GM21526 (cell line): ENCODE measurements around the gene CHRNA5.

Experiments used
- ATAC-seq: cut with Tn5 transposase; IDR thresholded peaks from one replicate; pipeline ENCODE4 v1.9.1; 2021; ENCODE audit warnings: moderate library complexity; ENCODE audit not compliant: unreplicated experiment, low FRiP score

Gene CHRNA5

DNA sequence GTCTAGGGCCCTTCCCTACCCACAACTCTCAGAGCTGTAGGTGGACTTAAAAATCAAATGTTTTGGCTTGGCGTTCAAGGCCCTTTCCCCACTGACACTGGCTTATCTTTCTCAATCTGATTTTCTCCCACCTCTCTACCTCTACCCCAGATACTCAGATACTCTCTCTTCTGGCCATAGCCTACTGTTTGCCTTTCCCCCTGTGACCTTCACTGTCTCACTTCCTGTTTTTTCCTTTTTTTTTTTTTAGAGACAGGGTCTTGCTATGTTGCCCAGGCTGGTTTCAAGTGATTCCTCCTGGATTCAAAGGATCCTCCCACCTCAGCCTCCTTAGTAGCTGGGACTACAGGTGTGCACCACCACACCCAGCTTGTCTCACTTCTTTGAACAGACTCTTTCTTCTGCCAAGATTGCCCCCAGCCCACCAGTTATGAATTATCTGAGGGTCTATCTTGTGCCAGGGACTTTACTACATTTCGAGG, 71.1 kb downstream of the CHRNA5 start:
- ATAC-seq: no peak

DNA sequence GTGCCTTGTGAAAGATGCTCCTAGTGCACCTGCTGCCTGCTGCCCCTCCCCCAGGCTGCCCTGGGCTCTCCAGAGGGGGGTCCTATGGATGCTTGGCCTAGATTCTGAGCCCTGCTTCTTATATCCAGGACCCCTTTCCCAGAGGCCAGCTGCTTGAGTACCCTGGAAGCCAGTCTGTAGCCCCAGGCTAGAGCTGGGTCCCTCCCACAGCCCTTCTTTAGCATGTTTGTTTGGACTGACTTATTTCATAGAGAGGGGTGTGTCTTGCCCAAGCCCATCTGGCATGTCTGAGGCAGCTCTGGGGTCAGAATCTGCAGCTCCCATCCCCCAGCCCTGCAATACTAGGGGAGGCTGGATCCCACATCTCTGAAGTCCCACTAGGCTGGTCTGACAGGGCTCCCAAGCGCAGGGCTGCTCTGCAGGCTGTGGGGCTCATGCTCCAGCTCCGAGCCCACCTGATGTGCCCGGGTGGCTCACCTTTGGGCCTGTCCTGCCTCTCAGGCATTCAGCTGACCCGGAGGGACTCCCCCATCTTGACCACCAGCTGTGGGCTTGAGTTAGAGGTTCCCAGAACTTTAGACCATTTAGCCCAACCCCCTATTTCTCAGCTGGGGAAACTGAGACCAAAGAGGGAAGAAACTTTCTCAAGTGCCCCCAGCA, 72.6 kb downstream of the CHRNA5 start:
- ATAC-seq: no peak

DNA sequence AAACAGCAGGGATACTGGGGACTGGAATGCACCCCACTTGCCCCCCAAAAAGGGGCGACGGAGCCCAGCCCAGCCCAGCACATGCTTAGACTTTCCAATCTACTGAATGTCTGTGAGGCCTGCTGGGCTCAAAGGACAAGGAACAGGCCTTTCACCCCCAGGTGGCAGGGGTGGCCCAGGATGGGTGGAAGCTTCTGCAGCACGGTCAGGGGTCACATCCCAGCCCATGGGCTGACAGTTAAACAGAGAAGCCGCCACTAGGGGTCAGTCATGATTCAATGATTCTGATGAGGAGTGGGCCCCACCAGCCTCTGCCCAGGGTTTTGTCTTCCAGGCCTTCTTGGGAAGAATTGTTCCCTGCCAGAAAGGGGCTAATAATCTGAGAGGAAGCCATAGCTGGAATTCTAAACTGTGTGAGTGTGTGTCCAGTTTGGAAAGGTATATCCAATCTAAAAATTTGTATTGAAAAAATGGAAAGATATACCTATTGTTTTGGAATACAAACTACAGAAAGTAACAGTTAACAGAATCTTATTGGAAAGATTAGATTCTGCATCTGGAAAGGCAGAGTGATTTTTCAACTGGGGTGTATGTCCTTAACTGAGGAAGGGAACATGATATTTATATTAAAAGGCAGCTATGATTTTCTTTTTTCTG, 73.5 kb downstream of the CHRNA5 start:
- no peak for ATAC-seq

DNA sequence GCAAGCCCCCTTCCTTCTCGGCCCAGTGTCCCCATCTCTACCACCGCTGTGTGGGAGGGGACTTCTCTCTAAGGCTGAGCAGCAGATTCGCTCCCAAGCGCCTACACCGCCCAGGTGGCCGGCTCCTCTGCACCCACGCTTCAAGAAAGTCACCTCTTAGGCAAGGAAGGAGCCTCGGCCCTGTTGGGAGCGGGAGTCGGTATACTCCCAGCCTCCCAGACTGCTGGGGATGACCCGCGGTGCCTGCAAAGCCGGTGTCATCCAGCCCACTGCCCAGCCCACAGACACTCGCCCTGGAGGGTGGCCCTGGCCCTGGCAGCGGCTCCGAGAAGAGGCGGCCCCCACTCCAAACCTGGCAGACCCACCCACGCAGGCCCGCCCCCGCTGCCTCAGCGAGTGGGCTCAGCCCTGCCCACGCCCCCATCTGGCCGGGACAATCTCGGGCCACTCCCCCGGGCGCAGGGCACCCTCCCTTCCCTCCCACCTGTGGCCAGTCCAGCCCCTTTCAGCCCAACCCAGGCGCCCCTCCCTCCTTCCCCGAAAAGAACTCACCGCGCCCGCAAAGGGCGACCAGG, 75.3 kb downstream of the CHRNA5 start:
- ATAC-seq: no peak

DNA sequence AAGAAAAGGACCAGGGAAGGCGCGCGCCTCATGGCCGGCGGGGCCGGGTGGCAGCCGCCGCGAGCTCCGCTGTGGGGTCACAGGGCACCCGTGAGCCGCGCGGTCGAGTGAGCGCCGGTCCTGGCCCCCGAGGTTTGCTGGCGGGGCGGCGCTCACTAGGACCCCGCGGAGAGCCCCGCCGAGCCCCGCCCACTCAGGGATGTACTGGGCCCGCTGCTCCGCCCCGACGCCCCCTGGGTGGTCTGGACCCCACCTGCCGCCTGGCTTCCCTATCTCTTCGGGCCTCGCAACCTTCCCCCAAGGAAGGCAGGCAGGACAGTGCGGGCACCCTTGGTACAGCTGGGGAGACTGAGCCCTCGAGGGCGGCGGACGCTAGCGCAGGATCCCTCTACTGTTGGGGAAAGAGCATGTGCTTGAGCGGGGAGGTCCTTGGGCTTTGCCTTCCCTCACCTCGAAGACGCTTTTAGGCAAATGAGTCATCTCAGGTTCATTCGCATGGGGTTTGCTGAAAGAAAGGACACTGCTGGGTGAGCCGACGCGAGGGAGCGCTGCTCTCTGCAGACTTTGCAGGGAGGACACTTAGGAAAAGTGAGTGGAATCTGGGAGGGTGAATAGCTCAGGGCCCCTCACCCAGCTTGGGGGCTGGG, 75.9 kb downstream of the CHRNA5 start, which contains the start of gene CHRNB4:
TSS of gene CHRNB4 (minus strand) at position 109 of the 647 bp plus-strand sequence. CDS start at position 32, 77 bp downstream.
- no peak for ATAC-seq

DNA sequence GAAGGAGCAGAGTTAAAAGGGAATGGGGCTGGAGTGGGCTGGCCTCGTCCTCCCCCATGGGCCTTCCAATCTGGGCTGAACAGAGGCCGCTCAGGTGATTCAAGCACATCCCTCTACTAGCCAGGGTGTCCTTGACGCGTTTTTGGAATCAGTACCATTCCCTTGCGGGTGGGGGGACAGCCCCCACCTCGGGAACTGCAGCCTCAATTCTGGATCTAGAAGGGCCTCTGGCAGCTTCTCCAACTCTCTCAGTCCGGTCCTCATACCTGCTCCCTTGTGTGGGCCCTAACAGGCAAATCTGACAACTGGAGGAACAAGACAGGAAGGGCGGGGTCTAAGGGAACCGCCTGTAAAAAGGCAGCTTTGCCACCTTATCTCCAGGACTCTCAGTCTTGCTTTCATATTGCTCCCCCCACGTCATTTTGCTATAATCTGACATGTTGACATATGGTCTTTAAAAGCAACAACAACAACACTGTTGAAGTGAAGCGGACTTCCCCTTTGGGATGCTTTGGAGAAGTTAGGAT, 76.5 kb downstream of the CHRNA5 start:
- no peak for ATAC-seq

DNA sequence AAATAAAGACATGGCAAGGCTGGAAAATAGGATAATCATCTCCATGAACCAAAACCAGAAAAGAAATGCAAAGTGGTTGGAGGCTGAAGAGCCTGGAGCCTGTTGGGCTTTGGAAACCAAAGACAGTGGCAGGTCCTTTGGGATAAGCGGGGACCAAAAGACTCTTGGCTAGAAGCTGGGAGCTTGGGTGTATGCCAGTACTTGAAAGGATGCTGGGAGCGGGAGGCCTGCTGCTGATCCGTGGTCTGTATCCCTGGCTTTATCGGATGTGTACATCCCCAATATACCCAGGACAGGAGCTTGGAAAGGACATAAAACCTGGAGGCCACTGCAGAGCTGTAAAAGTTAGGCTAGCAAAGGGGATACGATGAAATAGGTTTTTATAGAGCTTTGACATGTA, 77.0 kb downstream of the CHRNA5 start:
- ATAC-seq: no peak
